PC-9 (cell line): ENCODE measurements around the gene LIMS1.

Source experiments
- EZH2 ChIP-seq: fragments of 200-600 bp; sonication (generic); IDR thresholded peaks from 2 replicates; pipeline ENCODE4 v1.8.0; 2017; ENCODE audit warnings: antibody characterized with exemption, low read depth
- TF ChIP-seq, protein P1 (sequence below): fragments of 200-600 bp; sonication (generic); conservative IDR thresholded peaks from 2 replicates; pipeline ENCODE4 v1.6.1; 2017; ENCODE audit warnings: mixed run types, antibody characterized with exemption, mild to moderate bottlenecking, moderate library complexity

DNA sequence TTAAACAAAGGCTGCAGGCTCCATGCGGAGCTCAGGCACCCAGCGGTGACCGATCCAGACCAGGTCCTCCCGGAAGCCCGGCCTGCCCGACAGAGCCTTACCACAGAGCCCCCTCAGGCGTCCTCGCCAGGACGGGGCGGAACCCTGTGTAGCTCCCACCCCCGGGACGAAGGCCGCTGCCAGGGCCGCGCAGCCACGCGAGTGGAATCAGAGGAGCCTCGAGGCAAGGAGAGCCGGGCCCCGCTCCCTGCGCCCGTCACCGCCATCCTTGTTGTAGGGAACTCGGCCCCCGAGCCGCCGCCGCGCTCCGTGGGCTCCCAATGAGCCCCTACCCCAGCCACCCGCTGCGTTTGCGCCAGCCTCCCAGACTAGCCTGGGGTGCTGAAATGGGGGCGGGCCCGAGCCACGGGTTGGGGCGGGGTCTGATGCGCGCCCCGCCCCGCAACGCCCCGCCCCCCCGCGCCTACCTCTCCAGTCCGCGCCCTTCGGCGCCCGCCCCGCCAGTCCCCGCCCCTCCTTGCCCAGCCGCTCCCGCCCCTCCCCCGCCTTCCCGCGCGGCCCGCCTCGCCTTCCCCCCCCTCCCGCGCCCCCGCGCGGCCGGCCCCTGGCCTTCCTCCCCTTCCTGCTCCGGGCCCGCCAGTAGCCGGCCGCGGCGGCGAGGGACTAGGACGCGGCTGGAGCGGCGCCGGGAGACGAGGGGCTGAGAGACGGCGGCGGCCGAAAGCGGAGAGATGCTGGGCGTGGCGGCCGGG lies at the start of gene LIMS1:
- TF ChIP-seq, protein P1, sequence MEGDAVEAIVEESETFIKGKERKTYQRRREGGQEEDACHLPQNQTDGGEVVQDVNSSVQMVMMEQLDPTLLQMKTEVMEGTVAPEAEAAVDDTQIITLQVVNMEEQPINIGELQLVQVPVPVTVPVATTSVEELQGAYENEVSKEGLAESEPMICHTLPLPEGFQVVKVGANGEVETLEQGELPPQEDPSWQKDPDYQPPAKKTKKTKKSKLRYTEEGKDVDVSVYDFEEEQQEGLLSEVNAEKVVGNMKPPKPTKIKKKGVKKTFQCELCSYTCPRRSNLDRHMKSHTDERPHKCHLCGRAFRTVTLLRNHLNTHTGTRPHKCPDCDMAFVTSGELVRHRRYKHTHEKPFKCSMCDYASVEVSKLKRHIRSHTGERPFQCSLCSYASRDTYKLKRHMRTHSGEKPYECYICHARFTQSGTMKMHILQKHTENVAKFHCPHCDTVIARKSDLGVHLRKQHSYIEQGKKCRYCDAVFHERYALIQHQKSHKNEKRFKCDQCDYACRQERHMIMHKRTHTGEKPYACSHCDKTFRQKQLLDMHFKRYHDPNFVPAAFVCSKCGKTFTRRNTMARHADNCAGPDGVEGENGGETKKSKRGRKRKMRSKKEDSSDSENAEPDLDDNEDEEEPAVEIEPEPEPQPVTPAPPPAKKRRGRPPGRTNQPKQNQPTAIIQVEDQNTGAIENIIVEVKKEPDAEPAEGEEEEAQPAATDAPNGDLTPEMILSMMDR, result no peak
- no peak for TF ChIP-seq EZH2
